GM21529 (cell line): ENCODE data around the gene RAP1A.
"Not testable (repeated sequence)": the region's sequence is repeated elsewhere in the genome, so short reads cannot be mapped to it uniquely, and the experiment has no call there.

Source experiments
- ATAC-seq: cut with Tn5 transposase; IDR thresholded peaks from one replicate; pipeline ENCODE4 v1.9.1; 2021; ENCODE audit not compliant: unreplicated experiment

RAP1A gene

GRCh38 chr1:111628153-111628552 is 8.6 kb downstream of the RAP1A start:
- ATAC-seq: no peak

DNA sequence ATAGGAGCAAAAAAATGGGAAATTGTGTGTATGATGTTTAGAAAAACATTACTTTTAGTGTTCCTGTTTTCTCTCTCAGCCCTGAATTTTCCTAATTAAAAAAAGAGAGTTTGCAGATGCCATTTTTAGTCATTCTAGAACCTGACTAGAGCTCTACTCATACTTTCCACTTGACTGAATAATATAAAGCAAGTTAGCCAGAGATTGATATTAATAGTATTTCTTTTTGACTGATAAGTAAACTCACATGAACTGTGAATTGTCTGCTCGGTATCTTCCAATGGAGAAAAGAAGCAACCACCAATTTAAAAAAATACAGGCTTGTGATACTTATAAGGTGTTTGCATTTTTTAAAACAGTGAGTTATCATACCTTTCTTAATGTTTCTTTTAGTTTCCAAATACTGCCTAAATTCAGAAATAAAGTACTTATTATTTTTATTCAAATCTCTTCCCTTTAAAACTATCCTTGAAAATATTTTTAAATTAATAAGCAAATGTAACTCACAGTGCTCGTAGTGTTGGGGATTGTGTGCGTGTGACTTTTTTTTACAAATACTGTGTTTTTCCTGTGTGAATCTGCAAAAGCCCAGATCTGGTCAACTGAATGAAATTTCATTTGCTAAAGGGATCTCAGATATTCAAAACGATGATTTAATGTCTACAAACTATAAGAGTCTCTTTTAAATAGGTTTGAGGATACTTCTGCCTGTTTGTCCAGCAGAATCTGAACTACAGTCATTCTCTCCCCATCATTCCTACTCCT is 9.8 kb downstream of the RAP1A start:
- ATAC-seq: no peak

- ATAC-seq: no peak
These were observed 11.0 kb downstream of the RAP1A start for GRCh38 chr1:111630567-111630966.

- ATAC-seq: no peak
These were observed 11.9 kb downstream of the RAP1A start for GRCh38 chr1:111631502-111631901.

DNA sequence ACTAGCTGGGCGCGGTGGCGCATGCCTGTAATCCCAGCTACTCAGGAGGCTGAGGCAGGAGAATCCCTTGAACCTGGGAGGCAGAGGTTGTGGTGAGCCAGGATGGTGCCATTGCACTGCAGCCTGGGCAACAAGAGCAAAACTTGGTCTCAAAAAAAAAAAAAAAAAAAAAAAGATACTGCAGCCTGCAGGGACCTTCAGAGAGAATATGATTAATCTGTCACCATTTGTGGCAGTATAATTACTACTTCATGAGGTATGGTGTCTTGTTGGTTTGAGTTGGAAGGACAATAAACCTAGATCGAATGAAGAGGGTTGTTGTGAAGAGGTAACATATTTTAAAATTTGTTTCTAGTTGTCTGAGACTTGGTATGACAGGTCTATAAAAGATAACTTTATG is 13.2 kb downstream of the RAP1A start:
- ATAC-seq: not testable (repeated sequence)

- no peak for ATAC-seq
These were observed 14.2 kb downstream of the RAP1A start for GRCh38 chr1:111633736-111634247.

DNA sequence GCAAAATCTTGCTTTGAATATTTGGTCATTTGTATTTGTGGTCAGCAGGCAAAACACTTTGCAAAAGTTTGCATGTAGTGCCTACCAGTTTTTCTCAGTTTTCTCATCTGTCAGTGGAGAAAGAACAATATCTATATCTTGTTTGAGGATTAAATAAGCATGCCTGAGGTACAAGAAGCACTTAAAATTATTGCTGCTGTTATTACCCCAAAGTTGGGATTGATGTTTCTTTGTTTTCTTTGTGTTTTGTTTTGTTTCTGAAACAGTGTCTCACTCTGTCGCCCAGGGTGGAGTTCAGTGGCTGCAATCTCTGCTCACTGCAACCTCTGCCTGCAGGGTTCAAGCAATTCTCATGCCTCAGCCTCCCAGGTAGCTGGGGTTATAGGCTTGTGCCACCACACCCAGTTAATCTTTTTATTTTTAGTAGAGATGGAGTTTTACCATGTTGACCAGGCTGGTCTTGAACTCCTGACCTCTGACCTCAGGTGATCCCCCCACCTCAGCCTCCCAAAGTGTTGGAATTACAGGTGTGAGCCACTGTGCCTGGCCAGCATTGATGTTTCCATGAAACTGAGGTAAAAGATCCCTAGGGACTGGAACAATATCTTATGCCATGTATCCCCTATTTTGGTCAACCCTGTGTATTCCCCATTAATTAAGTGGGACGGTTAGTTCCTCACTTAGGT is 15.9 kb downstream of the RAP1A start:
- ATAC-seq: no peak

DNA sequence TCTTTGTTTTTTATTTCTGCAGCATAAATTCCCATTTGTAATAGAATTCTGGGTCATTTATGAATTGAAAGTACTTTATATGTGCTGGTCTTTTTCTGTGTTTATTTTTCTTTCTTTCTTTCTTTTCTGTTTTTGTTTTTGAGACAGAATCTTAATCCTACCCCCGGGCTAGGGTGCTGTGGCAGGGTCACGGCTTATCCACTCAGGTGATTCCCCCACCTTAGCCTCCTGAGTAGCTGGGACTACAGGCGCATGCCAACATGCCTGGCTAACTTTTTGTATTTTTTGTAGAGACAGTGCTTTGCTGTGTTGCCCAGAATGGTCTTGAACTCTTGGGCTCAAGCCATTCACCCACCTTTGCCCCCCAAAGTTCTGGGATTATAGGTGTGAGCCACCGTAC is 18.7 kb downstream of the RAP1A start:
- ATAC-seq: no peak

DNA sequence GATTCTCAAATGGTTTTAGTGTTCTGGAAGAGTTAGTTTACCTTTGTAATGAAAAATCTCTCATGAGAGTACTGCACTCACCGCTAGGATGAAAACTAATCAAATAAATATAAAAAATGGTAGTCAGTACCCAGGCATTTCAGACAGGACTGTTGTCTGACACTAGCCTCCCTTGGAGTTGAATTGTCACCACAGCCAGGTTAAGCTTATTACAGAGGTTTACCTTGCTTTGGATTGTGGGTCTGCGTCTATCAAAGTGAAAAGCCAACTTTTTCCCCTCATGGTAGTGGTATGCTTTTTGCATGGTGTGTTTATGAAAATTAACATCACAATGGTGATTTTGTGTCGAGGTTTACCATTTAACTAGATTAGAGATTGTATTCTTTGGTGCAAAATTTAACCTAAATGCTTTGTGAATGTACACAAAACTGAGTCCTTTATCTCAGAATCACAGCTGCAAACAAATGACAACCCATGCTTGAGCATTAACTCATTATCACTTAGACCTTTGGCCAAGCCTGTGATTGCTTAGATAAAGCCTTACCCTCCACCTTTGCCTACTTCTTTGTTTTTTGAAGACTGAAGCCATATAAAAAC is 20.1 kb downstream of the RAP1A start:
- ATAC-seq: no peak

DNA sequence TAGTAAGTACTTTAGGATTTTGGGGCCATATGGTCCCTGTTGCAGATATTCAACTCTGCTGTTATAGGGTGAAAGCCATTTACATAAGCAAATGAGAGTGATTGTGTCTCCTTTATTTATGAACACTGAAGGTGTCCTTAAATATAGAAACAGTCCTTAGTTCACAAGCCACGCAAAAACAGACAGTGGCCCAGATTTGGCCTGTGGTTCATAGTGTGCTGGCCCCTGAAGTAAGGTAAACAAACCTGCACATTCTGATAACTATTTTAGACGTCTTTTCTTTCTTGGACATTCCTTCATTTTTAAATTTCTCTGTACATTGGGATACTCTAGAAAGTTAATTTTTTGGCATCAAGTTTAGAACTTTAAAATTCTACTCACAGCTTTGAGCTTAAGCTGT is 23.5 kb downstream of the RAP1A start:
- ATAC-seq: no peak

DNA sequence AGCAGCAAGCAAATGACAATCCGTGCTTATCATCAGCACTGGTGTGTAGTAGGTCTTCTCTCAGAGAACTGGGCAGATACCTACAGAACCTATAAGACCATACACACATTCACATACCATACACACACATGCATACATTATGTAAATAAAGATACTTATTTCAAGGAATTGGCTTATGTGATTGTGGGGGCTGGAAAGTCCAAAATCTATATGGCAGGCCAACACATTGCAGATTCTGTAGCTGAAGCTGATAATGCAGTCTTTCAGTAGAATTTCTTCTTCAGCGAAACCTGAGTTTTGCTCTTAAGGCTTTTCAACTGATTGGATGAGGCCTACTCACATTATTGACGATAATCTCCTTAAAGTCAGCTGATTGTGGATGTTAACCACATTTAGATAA is 24.1 kb downstream of the RAP1A start:
- no peak for ATAC-seq

DNA sequence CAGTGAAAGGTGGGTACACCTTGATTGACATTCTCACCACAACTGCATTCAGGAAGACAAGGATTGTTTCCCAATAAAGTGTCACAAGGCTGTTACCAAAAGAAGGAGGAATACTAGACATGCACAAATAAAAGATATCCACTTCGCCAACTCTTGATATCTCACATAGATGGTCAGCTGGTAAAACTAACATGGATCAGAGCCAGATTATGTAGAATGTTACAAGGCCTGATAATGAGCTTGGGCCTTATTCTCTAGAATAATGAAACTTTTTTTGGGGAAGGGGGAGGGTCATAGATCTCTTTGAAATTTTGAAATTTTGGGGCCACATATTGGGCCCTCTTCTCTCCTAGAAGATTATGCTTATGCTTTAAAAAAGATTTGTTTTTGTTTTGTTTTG is 24.9 kb downstream of the RAP1A start:
- ATAC-seq: no peak

- no peak for ATAC-seq
These were observed 28.1 kb downstream of the RAP1A start for GRCh38 chr1:111647736-111648135.

DNA sequence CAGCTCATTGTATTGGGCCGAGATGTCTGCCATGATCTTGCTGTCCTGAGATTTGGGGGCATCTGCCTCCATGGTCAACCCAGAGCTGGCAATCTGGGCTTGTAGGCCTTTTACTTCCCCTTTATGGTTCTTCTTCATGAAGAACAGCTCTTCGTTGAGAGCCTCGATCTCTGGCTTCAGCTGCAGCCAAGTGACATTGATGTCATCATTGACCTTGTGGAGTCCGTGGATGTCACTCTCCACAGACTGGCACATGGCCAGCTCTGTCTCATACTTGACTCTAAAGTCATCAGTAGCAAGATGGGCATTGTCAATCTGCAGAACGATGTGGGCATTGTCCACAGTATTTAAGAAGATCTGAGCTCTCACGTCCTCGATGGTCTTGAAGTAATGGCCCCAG is 29.2 kb downstream of the RAP1A start:
- ATAC-seq: no peak

- no peak for ATAC-seq
These were observed 29.6 kb downstream of the RAP1A start for GRCh38 chr1:111649227-111649626.

DNA sequence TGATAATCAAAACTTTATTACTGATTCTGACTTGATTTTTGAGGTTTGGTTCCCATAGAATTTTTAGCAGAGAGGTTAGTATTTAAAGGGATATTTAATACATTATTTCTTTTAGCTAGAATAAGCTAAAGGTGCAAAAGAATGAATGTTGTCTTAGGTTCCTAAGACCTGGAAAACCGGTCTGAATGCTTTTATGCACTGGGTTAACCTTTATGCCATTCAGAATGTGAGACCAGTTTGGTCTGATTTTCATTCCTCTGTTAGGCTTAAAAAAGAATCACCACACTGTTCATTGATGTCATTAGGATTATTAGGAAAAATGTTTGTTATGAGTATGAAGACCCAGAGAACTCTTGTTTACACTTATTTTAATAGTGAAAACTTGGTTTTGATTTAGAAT is 30.1 kb downstream of the RAP1A start:
- no peak for ATAC-seq

DNA sequence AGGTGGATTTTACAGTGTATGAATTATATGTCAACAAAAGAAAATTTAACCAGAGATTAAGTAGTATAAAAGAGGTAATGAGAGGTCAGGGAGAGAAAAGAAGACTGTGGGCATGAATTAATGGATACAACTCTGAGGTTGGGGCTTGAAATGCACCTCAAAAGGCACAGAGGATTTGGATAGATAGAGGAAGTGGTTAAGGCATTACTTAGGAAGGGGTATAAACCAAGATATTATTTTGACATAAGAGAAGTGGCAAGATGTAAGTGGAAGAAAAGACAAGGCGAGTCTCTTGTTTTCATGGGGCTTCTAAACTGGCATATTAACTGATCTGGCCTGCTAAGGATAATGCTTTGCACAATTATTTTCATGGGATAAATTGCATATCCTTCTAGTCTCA is 34.1 kb downstream of the RAP1A start:
- ATAC-seq: no peak

DNA sequence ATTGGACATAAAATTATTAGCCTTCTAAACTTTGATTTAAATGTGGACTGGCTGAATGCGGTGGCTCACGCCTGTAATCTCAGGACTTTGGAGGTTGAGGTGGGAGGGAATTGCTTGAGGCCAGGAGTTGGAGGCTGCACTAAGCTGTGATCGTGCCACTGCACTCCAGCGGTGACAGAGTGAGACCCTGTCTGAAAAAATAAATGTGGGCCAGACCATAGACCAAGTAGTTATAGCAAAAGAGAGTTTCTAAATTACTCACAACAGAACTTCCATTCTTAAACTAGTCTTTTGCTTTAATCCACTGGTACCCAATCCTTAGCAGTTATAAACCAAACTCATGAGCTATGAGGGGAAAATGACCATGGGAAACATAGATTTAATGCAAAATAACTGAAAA is 35.2 kb downstream of the RAP1A start:
- peak; percentile 61 for ATAC-seq

DNA sequence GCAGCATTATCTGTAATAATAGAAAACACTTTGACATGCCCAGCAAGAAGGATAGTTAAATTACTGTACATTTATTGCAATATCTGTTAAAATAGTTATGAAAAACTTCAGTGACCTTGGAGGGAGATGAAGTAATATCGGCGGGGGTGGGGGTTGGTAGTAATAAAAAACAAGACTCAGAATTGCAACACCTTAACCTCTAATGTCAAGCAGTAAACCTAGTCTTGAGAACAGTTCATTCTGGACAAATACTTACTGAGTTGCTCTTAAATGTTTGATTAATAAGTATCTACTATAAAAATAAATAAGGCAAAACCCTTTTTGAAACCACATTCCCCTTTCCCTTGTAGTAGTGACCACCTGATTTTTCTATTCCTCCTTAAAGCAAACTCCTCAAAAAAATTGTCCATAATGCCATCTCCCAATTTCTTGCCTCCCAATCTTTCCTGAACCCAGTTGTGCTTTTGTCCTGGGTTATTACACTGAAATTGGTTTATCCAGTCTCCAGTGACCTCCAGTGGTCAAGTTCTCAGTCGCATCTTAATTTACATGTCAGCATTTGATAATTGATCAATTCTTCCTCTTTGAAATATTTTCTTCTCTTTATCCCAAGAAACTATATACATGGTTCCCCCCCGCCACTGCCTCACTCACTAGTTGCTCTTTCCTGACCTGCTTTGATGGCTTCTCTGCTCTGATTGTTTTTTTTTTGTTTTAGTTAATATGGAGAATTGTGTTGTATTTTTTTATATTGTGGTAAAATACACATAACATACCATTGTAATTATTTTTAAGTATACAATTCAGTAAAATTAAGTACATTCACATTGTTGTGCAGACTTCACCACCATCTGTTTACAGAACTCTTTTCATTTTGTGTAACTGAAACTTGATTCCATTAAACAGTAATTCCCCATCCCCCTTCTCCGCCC is 36.8 kb downstream of the RAP1A start:
- ATAC-seq: no peak

DNA sequence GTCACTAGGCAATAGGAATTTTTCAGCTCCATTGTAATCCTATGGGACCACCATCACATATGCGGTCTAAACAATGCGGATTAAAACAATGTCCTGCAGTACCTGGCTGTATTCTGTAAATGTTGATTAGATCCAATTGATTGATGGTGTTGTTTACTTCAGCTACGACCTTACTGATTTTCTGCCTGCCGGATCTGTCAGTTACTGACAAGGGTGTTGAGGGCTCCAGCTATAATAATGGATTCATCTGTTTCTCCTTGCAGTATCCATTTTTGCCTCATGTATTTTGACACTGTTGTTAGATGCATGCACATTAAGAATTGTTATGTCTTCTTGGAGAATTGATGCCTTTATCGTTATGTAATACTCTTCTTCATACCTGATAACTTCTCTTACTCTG is 39.0 kb downstream of the RAP1A start:
- ATAC-seq: no peak
